Pons (tissue), 1 donor: Measurements from ENCODE around the gene SNX27.
A peak's percentile ranks its signal among the peaks of the same experiment; 100 is the strongest.
"Not testable (repeated sequence)": the region's sequence is repeated elsewhere in the genome, so short reads cannot be mapped to it uniquely, and the experiment has no call there.

ENCODE experiments used
- DNase-seq: peaks from one replicate; pipeline ENCODE4 v3.0.0-alpha.2; 2016; ENCODE audit warnings: low spot score

SNX27 gene

DNA sequence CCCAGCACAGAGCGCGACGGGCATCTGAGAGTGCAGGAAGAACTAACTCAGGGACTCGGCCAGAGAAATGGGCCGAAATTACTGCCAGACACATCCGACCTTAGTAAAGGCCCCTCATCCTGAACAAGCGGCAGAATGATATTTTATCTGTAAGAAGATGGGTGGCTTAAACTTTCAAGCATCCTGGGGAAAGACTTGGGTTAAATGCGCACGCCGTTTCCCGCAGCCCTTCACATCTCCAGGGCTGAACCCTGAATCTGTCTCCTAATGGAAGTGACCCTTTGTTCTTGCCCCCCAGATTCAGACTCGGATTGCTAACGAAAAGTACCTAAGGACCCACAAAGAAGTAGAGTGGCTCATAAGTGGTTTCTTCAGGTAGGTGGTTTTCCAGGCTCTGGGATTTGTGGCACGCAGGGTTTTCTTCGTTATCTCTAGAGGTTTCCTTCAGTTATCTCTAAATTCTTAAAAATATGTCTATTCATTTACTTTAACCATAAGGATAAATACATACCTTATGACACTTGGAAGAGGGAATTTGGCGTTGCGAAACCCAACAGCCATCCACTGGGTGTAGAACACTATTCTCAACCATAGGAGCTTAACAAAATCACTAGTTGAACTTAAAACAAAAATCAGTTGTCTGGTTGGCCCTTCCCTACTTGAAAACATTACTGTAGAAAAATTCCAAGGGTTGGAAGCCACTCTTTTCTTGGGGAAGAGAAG is 110.1 kb downstream of the SNX27 start:
- DNase-seq, result no peak

DNA sequence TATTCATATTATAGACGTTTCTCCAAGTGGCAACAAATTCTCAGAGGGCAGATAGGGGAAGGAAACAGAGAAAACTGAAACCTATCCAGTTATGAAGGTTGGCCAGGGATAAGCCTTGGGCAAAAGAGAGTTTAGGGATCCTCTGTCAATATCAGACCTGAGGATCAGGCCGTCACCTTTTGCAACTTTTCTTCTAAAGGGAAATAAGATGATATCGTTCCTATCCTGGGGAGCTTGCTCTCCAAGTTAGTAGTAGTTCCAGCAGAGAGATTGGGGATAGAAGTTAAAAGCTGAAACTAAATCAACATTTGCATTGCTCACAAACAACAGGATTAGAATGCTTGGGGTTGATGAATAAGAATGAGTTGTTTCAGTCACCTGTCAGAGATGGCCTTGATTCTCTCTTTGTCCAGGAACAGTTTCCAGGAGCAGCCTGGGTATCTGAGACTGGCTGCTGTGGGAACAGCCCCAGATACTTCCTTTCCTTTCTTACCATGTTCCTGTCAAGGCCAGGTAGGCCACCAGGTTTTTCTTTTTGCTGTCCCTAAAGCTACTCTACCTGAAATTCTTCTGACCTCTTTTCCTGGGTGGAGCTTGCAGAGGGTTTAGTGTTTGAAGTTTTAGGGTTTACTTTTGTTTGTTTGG is 112.0 kb downstream of the SNX27 start:
- no peak for DNase-seq

DNA sequence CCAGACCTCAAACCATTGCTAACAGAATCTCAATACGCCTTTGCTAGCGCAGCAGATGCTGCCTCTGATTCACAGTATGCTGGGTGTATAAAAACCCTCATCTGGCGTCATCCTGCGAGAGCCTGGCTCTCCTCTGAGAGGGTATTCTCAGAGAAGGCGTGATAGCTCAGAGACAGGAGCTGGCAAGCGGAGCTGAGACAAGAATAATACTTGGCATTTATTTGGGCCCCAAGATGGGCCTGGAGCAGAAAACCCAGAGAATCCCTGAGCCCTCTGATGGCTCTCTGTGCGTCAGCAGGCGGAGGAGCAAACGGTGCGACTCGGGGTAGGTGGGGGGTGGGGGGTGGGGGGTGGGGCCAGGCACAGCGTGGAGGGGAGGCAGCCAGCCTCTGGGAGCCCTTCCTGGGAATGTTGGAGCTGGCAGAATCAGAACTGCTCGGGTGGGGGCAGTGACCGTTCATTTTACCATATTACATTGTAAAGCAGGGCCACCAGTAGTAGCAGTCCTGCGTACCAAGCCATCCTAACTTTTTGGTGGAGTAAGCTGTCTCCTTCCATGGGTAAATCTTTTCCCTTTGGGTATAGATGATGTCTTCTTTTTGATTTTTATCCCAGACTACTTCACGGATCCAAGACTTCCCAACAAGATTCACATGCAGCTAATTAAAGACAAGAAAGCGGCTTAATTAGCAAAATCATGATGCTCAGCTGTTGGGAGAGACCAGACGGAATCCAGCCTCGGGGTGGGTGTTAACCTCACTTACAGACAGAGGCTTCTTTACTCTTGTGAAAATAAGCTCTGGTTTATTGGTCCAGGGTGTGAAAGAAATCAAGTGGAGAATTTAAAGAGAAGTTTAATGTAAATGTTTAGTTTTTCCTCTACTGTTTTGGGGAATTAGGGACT is 116.6 kb downstream of the SNX27 start:
- peak; percentile 39 for DNase-seq

DNA sequence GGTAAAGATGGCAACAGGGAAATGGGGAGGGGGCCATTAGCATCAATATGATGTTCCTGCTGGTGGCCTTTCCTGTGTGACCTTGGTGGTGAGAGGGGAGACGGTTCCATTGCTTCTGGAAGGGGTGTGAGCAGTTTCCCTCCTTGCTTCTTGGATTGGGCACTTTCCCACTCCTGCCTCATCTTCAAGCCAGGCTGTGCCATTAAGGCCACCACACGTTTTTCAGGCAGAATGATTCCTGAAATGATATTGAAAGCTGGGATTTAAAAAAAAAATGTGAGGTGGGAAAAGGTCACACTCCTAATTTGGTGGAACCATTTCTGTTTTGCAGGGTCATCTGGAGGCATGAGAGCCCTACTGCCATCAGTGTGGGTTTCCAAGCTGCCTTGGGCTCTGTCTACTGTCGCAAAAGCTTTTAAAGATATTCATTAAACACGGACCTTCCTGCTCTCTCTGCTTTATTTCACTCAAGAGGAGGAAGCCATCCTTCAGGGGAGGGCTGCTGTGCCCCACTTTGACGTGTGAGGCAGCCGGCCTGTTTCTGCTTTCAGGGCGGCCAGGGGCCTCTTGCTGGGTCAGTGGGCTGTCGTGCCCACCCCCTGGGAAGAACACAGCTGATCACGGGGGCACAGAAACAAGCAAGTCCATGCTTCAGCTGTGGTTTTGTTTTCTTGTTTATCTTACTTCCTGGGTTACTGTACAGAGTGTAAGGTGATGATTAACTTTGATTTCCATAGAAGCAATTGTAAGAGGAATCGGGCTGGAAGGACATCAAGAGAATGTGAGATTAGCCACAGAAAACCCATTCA is 117.5 kb downstream of the SNX27 start:
- DNase-seq, result no peak

DNA sequence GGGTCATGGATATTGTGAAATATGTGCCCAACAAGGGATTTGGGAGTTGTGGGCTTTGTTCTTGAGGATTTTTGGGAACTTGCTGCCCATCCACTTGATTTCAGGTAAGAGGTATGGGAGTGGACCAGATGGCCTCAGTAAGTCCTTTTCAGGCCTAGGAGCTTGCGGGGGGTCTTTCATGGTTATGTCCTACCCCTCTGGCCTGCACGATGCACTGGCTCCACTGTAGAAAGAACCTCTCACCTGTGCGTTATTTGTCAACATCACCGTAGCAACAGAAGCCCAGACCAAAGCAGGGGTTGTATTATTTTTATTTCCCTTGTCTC is 118.1 kb downstream of the SNX27 start:
- no peak for DNase-seq

DNA sequence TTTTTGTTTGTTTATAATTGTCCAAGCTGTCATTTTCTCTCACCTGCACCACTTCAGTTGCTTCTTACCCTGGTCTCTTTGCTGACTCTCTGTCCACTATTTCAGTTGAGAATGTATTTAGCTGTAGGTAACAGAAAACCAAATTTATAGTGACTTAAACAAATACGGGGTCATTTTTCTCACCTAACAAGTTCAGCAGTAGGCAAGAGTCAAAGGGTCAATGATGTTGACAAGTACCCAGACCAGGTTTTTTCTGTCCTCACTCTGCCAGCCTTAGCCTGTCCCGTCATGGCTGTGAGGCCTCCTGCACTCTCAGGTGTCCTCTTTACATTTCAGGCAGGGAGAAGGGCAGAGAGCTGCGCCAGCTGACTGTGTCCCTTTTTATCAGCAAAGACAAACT is 121.3 kb downstream of the SNX27 start:
- DNase-seq, result no peak

DNA sequence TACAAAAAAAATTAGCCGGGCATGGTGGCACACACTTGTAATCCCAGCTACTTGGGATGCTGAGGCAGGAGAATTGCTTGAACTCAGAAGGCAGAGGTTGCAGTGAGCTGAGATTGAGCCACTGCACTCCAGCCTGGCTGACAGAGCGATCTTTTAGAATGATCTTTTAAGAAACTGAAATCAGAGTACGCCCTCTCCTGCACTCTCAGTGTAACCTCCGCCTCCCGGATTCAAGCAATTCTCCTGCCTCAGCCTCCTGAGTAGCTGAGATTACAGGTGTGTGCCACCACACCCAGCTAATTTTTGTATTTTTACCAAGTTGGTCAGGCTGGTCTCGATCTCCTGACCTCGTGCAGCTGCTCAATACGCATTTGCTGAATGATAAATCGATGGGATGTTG is 122.1 kb downstream of the SNX27 start:
- not testable (repeated sequence) for DNase-seq

DNA sequence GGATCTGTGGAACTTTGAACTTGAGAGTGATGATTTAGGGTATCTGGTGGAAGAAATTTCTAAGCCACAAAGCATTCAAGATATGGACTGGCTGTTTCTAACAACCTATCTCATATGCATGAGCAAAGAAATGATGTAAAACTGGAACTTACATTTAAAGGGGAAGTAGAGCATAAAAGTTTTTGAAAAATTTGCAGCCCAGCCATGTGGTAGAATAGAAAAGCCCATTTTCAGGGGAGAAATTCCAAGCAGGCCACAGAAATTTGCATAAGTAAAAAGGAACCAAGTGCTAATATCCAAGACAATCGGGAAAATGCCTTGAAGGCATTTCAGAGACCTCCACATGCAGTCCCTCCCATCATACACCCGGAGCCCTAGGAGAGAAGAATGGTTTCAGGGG is 125.2 kb downstream of the SNX27 start:
- no peak for DNase-seq

DNA sequence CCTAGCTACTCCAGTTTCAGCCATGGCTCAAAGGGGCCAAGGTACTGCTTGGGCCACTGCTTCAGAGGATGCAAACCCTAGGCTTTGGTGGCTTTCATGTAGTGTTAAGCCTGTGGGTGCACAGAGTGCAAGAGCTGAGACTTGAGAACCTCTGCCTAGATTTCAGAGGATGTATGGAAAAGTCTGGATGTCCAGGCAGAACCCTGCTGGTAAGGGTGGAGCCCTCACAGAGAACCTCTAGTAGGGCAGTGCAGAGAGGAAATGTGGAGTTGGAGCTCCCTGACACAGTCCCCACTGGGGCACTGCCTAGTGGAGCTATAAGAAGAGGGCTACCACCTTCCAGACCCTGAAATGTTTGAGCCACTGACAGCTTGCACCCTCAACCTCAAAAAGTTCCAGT is 125.6 kb downstream of the SNX27 start:
- DNase-seq, result no peak

DNA sequence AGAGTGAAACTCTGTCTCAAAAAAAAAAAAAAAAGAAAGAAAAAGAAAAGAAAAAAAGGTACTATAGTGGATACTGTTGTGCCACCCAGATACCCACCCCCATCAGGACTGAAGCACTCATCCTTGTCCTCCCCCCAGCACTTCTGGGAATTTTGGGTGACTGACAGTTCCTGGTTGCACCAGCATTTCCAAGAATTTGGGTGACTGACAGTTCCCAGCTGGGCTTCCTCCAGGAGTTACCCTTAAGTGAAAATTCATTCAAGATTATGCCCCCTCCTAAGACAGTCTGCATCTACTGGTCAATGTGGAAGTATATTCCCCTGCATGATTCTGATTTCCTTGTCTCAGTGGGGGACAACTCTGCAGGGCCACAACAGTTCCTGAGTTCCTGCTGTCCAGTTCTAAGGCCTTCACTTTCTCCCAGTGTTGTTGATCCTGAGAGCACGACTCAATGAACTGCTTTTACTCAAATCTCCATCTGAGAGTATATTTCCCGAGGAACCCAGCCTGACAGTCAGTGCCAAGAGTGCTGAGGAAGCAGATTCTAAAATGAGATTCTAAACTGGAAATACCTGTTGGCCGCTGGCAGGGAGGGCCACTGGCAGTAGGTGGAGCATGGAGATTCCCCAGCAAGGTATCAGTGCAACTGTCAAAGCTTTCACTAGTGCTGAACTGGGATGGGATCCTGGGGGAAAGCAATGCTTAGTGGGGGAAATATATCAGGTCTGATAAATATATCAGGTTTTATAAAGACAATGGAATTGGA is 127.9 kb downstream of the SNX27 start:
- DNase-seq, result no peak

DNA sequence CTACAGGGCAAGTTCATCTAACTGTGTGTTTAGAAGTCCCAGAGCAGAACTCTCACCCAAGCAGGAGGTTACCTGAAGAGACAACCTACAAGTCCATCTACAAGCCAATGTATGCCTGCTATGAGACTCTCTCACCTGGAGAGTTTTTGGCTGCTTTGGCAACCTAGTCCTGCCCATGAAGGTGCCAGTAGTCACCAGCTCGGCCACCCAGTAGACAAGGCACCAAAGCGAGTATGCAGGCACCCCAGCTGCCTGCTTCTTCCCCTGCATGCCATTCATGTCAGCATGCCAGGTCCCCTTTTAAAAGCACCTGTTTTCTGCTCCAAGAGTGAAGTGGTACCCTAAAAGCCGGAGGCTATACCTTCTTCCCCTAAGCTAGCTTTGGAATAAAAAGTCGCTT is 129.7 kb downstream of the SNX27 start:
- no peak for DNase-seq
